Esophagus muscularis mucosa (tissue), 4 donors: ENCODE data around the gene ABHD17C. TPM values are rescaled to one million over a fixed set of nuclear protein-coding genes. Genes with fewer than 3 reads are reported as not detected.

Source experiments
- DNase-seq: peaks from one replicate; pipeline ENCODE4 v3.0.0-alpha.2; 2017; ENCODE audit errors: extremely low spot score
- H3K27ac ChIP-seq, 4 donors: fragments of 200-600 bp; sonication (generic); replicated peaks in 1 of 4; 1 replicate in 3 of 4; 2 replicates in 1 of 4; pipeline ENCODE4 v1.5.1; 2016 to 2019; ENCODE audit warnings: mild to moderate bottlenecking in 1 of 4
- H3K27me3 ChIP-seq, 4 donors: fragments of 200-600 bp; sonication (generic); one replicate each; pipeline versions ENCODE4 v1.5.1 to v1.6.0; 2016 to 2019
- H3K36me3 ChIP-seq, 4 donors: fragments of 200-600 bp; sonication (generic); one replicate each; pipeline ENCODE4 v1.5.1; 2016 to 2019
- H3K4me1 ChIP-seq, 4 donors: fragments of 200-600 bp; sonication (generic); one replicate each; pipeline ENCODE4 v1.5.1; 2016 to 2019
- H3K4me3 ChIP-seq, 4 donors: fragments of 200-600 bp; sonication (generic); 1 replicate in 2 of 4; 2 replicates in 2 of 4; pipeline ENCODE4 v1.5.1; 2016 to 2019; ENCODE audit warnings: mild to moderate bottlenecking in 4 of 4, moderate library complexity in 1 of 4
- H3K9me3 ChIP-seq, 4 donors: fragments of 200-600 bp; sonication (generic); 1 replicate in 3 of 4; 2 replicates in 1 of 4; pipeline ENCODE4 v1.5.1; 2016 to 2019
- EP300 ChIP-seq: sonication (generic); formaldehyde crosslinking; IDR thresholded peaks from one replicate; pipeline ENCODE4 v1.6.1; 2017; ENCODE audit warnings: antibody characterized with exemption
- POLR2A ChIP-seq: fragments of 450-650 bp; IDR thresholded peaks from one replicate; pipeline ENCODE4 v1.6.1; 2017; ENCODE audit warnings: antibody characterized with exemption, moderate library complexity, mild to moderate bottlenecking, low read depth
- POLR2AphosphoS5 ChIP-seq, 2 donors: sonication (generic); formaldehyde crosslinking; IDR thresholded peaks; one replicate each; pipeline ENCODE4 v1.6.1; 2017; ENCODE audit warnings: antibody characterized with exemption in 2 of 2
- WGBS: methylation state at CpG from one replicate; pipeline ENCODE4 v1.1.5; 2018; 5-methylcytosine and 5-hydroxymethylcytosine counted together
- intact Hi-C: fragments of 100-400 bp; cut with DNase I; formaldehyde crosslinking; loops from one replicate; pipeline ENCODE4 v1.15.1; 2023
- total RNA-seq, 4 donors: library from RNA; depleted of rRNA; stranded (reverse); fragments of >200 nt; gene quantifications; one replicate each; pipeline versions ENCODE4 v1.1.0 to v1.2.1, GENCODE V29; 2016
- TF ChIP-seq, protein P1 (sequence below), 3 experiments: fragments of 200-600 bp in 2 of 3; fragments of 450-650 bp in 1 of 3; sonication (generic) in 2 of 3; IDR thresholded peaks; one replicate each; pipeline ENCODE4 v1.5.1; 2017 to 2019; ENCODE audit warnings: antibody characterized with exemption in 3 of 3, mild to moderate bottlenecking in 2 of 3, moderate library complexity in 1 of 3

Gene ABHD17C
- total RNA-seq, 4 donors from 2014 or later = 1.5 to 7.1 (median 3.5) TPM

DNA sequence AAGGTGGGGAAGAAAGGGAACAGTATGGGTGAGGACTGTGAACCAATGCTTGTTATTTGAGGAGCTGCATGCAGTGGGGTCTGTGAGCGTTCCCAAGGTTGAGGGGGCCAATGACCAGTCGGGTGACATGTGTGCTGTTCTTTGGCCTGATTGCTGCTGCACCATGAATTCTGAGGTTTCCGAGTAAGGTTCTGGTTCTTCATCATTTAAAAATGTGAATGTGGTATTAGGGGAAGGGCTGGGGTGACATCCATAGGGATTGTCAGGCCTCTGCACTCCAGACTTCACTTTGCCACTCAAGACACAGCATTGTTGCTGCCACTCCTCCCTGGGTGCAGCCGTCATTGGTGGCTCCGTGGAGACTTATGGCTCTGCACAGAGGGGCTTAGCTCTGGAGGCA lies 32.5 kb downstream of the ABHD17C start:
- DNase-seq = no peak
- TF ChIP-seq EP300 (no peak), POLR2AphosphoS5 (IDR thresholded peaks at IDR 0.05) (no peak), POLR2A (no peak)
- TF ChIP-seq, protein P1, sequence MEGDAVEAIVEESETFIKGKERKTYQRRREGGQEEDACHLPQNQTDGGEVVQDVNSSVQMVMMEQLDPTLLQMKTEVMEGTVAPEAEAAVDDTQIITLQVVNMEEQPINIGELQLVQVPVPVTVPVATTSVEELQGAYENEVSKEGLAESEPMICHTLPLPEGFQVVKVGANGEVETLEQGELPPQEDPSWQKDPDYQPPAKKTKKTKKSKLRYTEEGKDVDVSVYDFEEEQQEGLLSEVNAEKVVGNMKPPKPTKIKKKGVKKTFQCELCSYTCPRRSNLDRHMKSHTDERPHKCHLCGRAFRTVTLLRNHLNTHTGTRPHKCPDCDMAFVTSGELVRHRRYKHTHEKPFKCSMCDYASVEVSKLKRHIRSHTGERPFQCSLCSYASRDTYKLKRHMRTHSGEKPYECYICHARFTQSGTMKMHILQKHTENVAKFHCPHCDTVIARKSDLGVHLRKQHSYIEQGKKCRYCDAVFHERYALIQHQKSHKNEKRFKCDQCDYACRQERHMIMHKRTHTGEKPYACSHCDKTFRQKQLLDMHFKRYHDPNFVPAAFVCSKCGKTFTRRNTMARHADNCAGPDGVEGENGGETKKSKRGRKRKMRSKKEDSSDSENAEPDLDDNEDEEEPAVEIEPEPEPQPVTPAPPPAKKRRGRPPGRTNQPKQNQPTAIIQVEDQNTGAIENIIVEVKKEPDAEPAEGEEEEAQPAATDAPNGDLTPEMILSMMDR (IDR thresholded peaks at IDR 0.05) = no peak
- intact Hi-C loops = no loop called here
- no peaks in the 10 kb centered on the region for H3K36me3 ChIP-seq
- peaks cover 13 to 79% (median 64%) of the 10 kb centered on the region in 4 donors for H3K4me1 ChIP-seq
- H3K9me3 ChIP-seq = no peaks in the 10 kb centered on the region
- 94% methylated on average over 5 of the region's 5 CpGs for WGBS
- H3K27ac ChIP-seq = peak overlapping the region; percentile 13 to 67 (median 22)
- H3K27me3 ChIP-seq = no peaks in the 10 kb centered on the region
- no peak overlapping the region for H3K4me3 ChIP-seq

DNA sequence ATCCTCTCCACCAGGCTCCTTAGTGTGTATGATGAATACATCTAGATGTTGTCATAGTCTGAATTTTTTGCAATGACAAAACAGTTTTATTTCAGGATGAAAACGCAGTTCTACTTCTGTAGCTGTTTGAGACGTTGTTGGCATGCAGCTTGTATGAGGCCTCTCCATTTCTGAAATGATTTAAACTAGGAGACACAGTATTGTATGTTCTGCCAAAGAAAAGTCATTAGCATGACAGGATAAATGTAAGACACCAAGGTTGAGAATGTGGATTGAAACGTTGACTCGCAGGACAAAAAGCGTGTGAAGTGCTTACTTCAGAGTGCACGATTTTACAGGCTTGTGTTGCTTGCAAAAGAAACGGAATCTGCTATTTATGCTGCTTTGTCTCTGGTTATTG lies 35.3 kb downstream of the ABHD17C start:
- intact Hi-C loops = no loop called here
- DNase-seq = no peak
- H3K27ac ChIP-seq = peak overlapping the region; percentile 64 to 71 (median 67)
- WGBS = 65% methylated on average over 7 of the region's 7 CpGs
- H3K36me3 ChIP-seq = no peaks in the 10 kb centered on the region
- H3K4me3 ChIP-seq = no peak overlapping the region
- H3K27me3 ChIP-seq = no peaks in the 10 kb centered on the region
- H3K9me3 ChIP-seq = no peaks in the 10 kb centered on the region
- TF ChIP-seq EP300 = no peak
- TF ChIP-seq POLR2A = no peak
- TF ChIP-seq, protein P1 (IDR thresholded peaks at IDR 0.05) = no peak
- no peak for TF ChIP-seq POLR2AphosphoS5 (IDR thresholded peaks at IDR 0.05)
- H3K4me1 ChIP-seq = peaks cover 21 to 90% (median 81%) of the 10 kb centered on the region in 4 donors

DNA sequence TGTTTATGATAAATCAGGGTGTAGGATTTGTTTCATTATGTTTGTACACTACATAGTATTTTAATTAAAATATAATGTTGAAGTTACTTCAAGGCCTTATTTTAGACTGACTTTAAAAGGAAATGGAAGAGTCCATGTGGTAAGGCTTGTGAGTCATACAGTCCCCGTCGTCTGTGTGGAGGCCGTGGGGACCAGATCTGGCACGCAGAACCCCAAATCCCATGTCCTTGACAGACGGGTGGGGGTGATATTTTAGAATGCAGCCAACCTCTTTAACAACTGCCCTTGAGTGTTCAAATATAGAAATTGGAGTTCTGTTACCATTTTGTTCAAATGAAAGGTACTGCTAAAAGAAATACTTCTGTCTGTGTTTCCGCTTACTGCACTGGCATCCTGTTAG lies 35.8 kb downstream of the ABHD17C start:
- peaks cover 21 to 96% (median 84%) of the 10 kb centered on the region in 4 donors for H3K4me1 ChIP-seq
- intact Hi-C loops = no loop called here
- no peaks in the 10 kb centered on the region for H3K9me3 ChIP-seq
- H3K4me3 ChIP-seq = no peak overlapping the region
- WGBS = 43% methylated on average over 6 of the region's 6 CpGs
- DNase-seq = no peak
- H3K27me3 ChIP-seq = no peaks in the 10 kb centered on the region
- TF ChIP-seq, protein P1 (IDR thresholded peaks at IDR 0.05) = no peak
- no peak for TF ChIP-seq POLR2A
- no peak for TF ChIP-seq POLR2AphosphoS5 (IDR thresholded peaks at IDR 0.05)
- no peak for TF ChIP-seq EP300
- H3K27ac ChIP-seq = peak overlapping the region; percentile 64 to 71 (median 67)
- H3K36me3 ChIP-seq = no peaks in the 10 kb centered on the region

DNA sequence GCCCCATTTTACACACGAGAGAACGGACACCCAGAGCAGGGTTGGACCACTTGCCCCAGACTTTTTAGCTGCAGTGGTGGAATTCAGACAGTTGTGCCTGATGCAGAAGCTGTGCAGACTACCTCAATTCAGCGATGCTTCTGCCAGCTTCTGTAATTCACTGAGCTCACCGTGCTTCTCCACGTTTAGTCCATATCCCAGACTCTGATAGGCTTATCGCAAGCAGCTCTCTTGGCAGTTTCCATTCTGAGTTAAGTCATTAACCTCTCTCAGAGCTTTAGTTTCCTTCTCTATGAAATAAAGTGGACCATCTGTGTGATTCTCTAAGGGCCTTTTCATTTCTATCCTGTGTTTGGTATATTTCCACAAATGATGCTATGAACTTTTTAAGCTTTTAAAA lies 37.1 kb downstream of the ABHD17C start:
- 55% methylated on average over 6 of the region's 6 CpGs for WGBS
- Histone ChIP-seq H3K36me3 (no peaks in the 10 kb centered on the region), H3K4me1 (peaks cover 21 to 98% (median 90%) of the 10 kb centered on the region in 4 donors), H3K4me3 (no peak overlapping the region), H3K27me3 (no peaks in the 10 kb centered on the region), H3K9me3 (no peaks in the 10 kb centered on the region), H3K27ac (peak overlapping the region; percentile 64 to 71 (median 67))
- no peak for TF ChIP-seq POLR2A
- no peak for TF ChIP-seq EP300
- no peak for TF ChIP-seq POLR2AphosphoS5 (IDR thresholded peaks at IDR 0.05)
- TF ChIP-seq, protein P1 (IDR thresholded peaks at IDR 0.05) = no peak
- no peak for DNase-seq
- intact Hi-C loops = no loop called here

DNA sequence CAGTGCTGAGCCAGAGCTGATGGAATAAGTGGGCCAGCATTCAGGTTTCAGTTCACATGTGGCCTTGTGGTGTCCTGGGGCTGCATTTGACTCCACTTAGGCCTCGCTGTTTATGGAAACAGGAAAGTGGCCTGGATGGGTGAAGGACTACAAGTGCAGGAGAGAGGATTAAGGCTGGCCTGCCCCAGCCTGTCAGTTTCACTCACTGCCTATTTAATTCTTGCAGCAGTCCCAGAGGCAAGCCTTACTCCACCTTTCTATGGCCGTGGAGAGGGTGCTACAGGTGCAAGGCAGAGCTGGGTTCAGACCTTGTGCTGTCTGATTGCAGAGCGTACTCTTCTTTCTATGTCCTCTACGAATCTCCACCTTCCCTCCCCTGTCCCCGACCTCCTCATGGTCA lies 37.7 kb downstream of the ABHD17C start:
- no peaks in the 10 kb centered on the region for H3K9me3 ChIP-seq

More for the DNA sequence above, 37.7 kb downstream of the ABHD17C start:
- intact Hi-C loops = no loop called here
- Histone ChIP-seq H3K27ac (peak overlapping the region; percentile 64 to 71 (median 67)), H3K36me3 (no peaks in the 10 kb centered on the region), H3K4me3 (no peak overlapping the region), H3K4me1 (peaks cover 15 to 96% (median 89%) of the 10 kb centered on the region in 4 donors), H3K27me3 (no peaks in the 10 kb centered on the region)
- 79% methylated on average over 5 of the region's 5 CpGs for WGBS
- no peak for DNase-seq
- TF ChIP-seq POLR2AphosphoS5 (IDR thresholded peaks at IDR 0.05) (no peak), EP300 (no peak), POLR2A (no peak)
- TF ChIP-seq, protein P1 (IDR thresholded peaks at IDR 0.05) = no peak
